ENCODE data around the gene C1orf226. TPM values are rescaled to one million over a fixed set of nuclear protein-coding genes. Genes with fewer than 3 reads are reported as not detected.

C1orf226 gene
- total and polyA plus RNA-seq, 4 donors = 2.2 to 25.2 (median 10.8) TPM

GRCh38 chr1:162353702-162354101 lies 27.8 kb upstream of the C1orf226 start (continued):
- TF ChIP-seq, protein P1, sequence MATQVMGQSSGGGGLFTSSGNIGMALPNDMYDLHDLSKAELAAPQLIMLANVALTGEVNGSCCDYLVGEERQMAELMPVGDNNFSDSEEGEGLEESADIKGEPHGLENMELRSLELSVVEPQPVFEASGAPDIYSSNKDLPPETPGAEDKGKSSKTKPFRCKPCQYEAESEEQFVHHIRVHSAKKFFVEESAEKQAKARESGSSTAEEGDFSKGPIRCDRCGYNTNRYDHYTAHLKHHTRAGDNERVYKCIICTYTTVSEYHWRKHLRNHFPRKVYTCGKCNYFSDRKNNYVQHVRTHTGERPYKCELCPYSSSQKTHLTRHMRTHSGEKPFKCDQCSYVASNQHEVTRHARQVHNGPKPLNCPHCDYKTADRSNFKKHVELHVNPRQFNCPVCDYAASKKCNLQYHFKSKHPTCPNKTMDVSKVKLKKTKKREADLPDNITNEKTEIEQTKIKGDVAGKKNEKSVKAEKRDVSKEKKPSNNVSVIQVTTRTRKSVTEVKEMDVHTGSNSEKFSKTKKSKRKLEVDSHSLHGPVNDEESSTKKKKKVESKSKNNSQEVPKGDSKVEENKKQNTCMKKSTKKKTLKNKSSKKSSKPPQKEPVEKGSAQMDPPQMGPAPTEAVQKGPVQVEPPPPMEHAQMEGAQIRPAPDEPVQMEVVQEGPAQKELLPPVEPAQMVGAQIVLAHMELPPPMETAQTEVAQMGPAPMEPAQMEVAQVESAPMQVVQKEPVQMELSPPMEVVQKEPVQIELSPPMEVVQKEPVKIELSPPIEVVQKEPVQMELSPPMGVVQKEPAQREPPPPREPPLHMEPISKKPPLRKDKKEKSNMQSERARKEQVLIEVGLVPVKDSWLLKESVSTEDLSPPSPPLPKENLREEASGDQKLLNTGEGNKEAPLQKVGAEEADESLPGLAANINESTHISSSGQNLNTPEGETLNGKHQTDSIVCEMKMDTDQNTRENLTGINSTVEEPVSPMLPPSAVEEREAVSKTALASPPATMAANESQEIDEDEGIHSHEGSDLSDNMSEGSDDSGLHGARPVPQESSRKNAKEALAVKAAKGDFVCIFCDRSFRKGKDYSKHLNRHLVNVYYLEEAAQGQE (IDR thresholded peaks at IDR 0.05) = no peak
- no peak for TF ChIP-seq YY1 (IDR thresholded peaks at IDR 0.05)
- TF ChIP-seq JUND (IDR thresholded peaks at IDR 0.05) = no peak

DNA sequence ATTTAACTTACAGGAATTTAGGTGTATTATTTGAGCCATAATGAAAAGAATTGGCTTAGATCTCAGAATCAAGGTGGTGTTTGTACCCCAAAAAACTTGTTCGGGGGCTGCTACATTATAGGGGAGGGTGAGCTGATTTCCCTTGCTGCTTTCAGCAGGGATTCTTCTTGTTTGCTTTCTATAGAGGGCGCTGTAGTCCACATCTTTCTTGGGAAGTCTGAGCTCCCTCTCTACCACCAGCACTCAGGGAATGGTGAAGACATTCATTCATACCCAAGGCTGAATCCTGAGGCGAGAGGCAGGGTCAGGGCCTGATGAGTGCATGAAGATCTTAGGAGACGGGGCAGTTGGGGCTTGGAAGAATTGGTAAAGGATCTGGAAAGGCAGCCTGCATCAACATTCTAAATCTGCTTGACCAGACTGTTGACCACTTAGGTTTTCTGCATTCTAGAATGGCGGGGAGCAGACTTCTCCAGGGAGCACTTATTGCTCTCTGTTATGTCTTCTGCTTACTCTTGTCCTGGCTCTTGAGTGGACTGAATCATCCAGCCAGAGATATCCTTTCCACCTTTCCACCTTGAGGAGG lies 23.8 kb upstream of the C1orf226 start:
- peaks cover 2 to 22% (median 17%) of the 10 kb centered on the region in 4 donors for H3K36me3 ChIP-seq (ENCODE audit: control insufficient read depth in 4 of 4, insufficient read depth in 3 of 4, low read depth in 1 of 4, low read length in 3 of 4)

GRCh38 chr1:162358928-162359327 lies 22.6 kb upstream of the C1orf226 start:
- Histone ChIP-seq H3K9ac (ENCODE audit: low read depth in 1 of 2, low read length in 2 of 2) (no peak overlapping the region), H3K36me3 (ENCODE audit: control insufficient read depth in 4 of 4, insufficient read depth in 3 of 4, low read depth in 1 of 4, low read length in 3 of 4) (peaks cover 2 to 22% (median 17%) of the 10 kb centered on the region in 4 donors), H3K4me3 (ENCODE audit: low read depth in 1 of 3, low read length in 3 of 3) (no peak overlapping the region), H3K9me3 (ENCODE audit: control insufficient read depth in 4 of 4, low read length in 3 of 4) (no peaks in the 10 kb centered on the region), H3K27me3 (ENCODE audit: control insufficient read depth in 4 of 4, insufficient read depth in 4 of 4, low read length in 3 of 4) (no peaks in the 10 kb centered on the region), H3K27ac (ENCODE audit: low read depth in 1 of 2, low read length in 2 of 2) (no peak overlapping the region), H3K4me1 (ENCODE audit: control insufficient read depth in 4 of 4, insufficient read depth in 4 of 4, low read length in 3 of 4) (peaks cover 3 to 23% (median 12%) of the 10 kb centered on the region in 4 donors)
- TF ChIP-seq FOXA1 (IDR thresholded peaks at IDR 0.05) (no peak), NR2F2 (IDR thresholded peaks at IDR 0.05) (no peak)
- DNase-seq (ENCODE audit: low spot score) = no peak
- WGBS = 85% methylated on average over 1 of the region's 1 CpG

More for the DNA sequence above, 23.8 kb upstream of the C1orf226 start:
- H3K4me1 ChIP-seq (ENCODE audit: control insufficient read depth in 4 of 4, insufficient read depth in 4 of 4, low read length in 3 of 4) = peaks cover 3 to 21% (median 10%) of the 10 kb centered on the region in 4 donors
- H3K9me3 ChIP-seq (ENCODE audit: control insufficient read depth in 4 of 4, low read length in 3 of 4) = no peaks in the 10 kb centered on the region
- 65% methylated on average over 5 of the region's 5 CpGs for WGBS
- H3K27me3 ChIP-seq (ENCODE audit: control insufficient read depth in 4 of 4, insufficient read depth in 4 of 4, low read length in 3 of 4) = no peaks in the 10 kb centered on the region
- TF ChIP-seq CTCF (IDR thresholded peaks at IDR 0.05; ENCODE audit: low read depth, low read length, missing input control) (peak; percentile 57), JUND (IDR thresholded peaks at IDR 0.05) (no peak), HNF4A (conservative IDR thresholded peaks at IDR 0.05) (no peak), RAD21 (IDR thresholded peaks at IDR 0.05) (peak; percentile 82 to 83)
- no peak for DNase-seq (ENCODE audit: low spot score)
- H3K9ac ChIP-seq (ENCODE audit: low read depth in 1 of 2, low read length in 2 of 2) = no peak overlapping the region
- H3K4me3 ChIP-seq (ENCODE audit: low read depth in 1 of 3, low read length in 3 of 3) = no peak overlapping the region
- no peak overlapping the region for H3K27ac ChIP-seq (ENCODE audit: low read depth in 1 of 2, low read length in 2 of 2)

DNA sequence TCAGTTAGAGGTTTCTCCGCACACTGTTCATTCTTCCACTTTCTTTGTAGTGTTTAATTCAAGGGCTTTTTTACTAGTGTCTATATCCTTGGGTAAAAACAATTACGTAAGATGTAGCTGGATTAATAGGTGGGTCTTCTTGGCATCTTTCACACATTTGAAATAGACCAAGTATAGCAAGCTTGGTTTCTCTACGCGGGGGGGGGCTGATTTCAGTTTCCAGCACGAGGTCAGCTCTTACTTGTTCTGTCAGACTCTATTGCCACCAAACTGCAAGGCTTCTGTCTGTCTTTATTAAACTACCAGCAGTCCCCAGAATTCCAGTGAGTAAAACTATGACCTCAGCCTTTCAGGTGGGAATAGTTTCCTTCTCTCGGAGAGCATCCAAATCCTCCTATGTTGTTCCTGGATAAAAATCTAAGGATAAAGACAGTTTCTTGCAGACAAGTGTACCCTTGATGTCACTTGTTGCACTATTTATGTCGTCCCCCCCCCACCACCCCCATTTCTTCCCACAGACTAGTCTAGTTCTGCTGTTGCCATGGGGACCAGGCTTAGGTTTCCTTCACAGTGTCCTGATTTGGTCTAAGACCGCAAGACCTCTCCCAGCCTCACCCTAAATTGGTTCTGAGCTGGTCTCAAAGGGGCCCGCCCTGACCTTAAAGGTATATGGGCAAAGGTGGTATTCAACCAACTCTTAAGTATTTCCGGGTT lies 21.8 kb upstream of the C1orf226 start:
- WGBS = 84% methylated on average over 10 of the region's 10 CpGs
- peaks cover 2 to 22% (median 17%) of the 10 kb centered on the region in 4 donors for H3K36me3 ChIP-seq (ENCODE audit: control insufficient read depth in 4 of 4, insufficient read depth in 3 of 4, low read depth in 1 of 4, low read length in 3 of 4)
- no peak for DNase-seq (ENCODE audit: low spot score)
- no peaks in the 10 kb centered on the region for H3K9me3 ChIP-seq (ENCODE audit: control insufficient read depth in 4 of 4, low read length in 3 of 4)
- TF ChIP-seq HNF4G (IDR thresholded peaks at IDR 0.05) (no peak), ZBTB33 (IDR thresholded peaks at IDR 0.05) (no peak), RAD21 (IDR thresholded peaks at IDR 0.05) (no peak), NR2F2 (IDR thresholded peaks at IDR 0.05) (no peak)
- no peak overlapping the region for H3K4me3 ChIP-seq (ENCODE audit: low read depth in 1 of 3, low read length in 3 of 3)
- peak overlapping the region in 1 of 2 donors; percentile 35 for H3K27ac ChIP-seq (ENCODE audit: low read depth in 1 of 2, low read length in 2 of 2)
- H3K27me3 ChIP-seq (ENCODE audit: control insufficient read depth in 4 of 4, insufficient read depth in 4 of 4, low read length in 3 of 4) = no peaks in the 10 kb centered on the region
- peaks cover 3 to 31% (median 15%) of the 10 kb centered on the region in 4 donors for H3K4me1 ChIP-seq (ENCODE audit: control insufficient read depth in 4 of 4, insufficient read depth in 4 of 4, low read length in 3 of 4)
- no peak overlapping the region for H3K9ac ChIP-seq (ENCODE audit: low read depth in 1 of 2, low read length in 2 of 2)

All from liver (tissue), 9 donors.